A673 (cell line): ENCODE data around the gene SLC12A3.

Experiments used
- CTCF ChIP-seq: fragments of 300-800, 200-600 bp; sonication (generic); conservative IDR thresholded peaks from 2 replicates; pipeline ENCODE4 v1.5.1; 2017; ENCODE audit warnings: low read depth, mild to moderate bottlenecking, antibody characterized with exemption, low read length, moderate library complexity, mixed read lengths
- EZH2 ChIP-seq: fragments of 200-600 bp; sonication (generic); IDR thresholded peaks from 2 replicates; pipeline ENCODE4 v1.6.1; 2017; ENCODE audit warnings: borderline replicate concordance, low read depth, mild to moderate bottlenecking, mixed read lengths, antibody characterized with exemption, low read length; ENCODE audit not compliant: poor library complexity, severe bottlenecking

GRCh38 chr16:56950455-56950854 lies 85.4 kb downstream of the SLC12A3 start:
- TF ChIP-seq EZH2 (no peak), CTCF (no peak)
